ENCODE results near the gene INHBC.

INHBC gene

DNA sequence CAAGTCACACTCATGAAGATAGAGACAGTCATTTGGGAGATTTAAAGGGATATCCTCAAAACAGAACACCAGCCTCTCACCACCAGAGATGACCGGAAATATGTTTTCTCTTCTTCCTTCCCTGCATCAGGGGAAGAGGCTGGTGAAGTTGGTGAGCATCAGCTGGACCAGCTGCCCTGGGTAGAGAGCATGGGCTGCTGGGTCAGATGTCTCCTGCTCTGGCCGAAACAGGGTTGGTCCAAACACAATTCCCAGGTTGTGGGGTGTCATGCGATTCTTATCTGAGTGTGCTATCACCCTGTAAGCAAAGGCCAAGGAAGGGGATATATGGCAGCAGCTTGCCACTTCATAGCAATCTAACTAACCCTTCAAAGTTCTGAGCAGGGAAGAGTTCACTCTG is 37.8 kb downstream of the INHBC start:
- Histone ChIP-seq H3K4me3 (no peak overlapping the region), H3K4me1 (peaks cover 22 to 71% (median 33%) of the 10 kb centered on the region in 10 experiments), H3K27ac (no peak overlapping the region), H4K20me1 (peaks cover 0 to 86% (median 18%) of the 10 kb centered on the region in 11 experiments; a peak in 11 of 22 replicates), H3K9ac (no peak overlapping the region), H3K9me3 (replicated peaks in 1 of 11) (no peaks in the 10 kb centered on the region), H3K4me2 (peak overlapping the region in 2 of 11 experiments; percentile 97; a peak in 5 of 22 replicates), H3K36me3 (peaks cover 24 to 85% (median 68%) of the 10 kb centered on the region in 11 experiments; a peak in 19 of 22 replicates), H3K27me3 (no peaks in the 10 kb centered on the region; a peak in 3 of 22 replicates)
- TF ChIP-seq Cebpa-rat (IDR thresholded peaks at IDR 0.05): no peak

DNA sequence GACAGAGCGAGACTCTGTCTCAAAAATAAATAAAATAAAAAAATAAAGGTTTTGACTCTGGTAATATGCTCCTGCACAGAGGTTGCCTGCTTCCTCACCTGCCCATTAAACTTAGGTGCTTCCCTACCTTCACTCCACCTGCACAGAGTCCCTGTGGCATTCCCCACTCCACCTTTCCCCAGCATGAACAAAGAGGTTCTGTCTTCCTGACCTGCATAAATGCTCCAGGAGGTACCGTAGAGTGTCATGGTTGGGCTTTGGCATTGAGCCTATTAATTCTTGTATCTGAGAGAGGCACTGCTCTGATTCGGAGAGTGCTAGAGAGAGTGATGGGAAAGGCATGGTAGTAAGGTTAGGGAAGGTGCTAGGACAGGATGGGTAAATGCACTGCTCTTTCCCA is 38.8 kb downstream of the INHBC start:
- H4K20me1 ChIP-seq: peaks cover 0 to 76% (median 18%) of the 10 kb centered on the region in 11 experiments; a peak in 11 of 22 replicates
- no peaks in the 10 kb centered on the region; a peak in 3 of 22 replicates for H3K27me3 ChIP-seq
- no peak overlapping the region for H3K4me3 ChIP-seq
- no peak for TF ChIP-seq Cebpa-rat (IDR thresholded peaks at IDR 0.05)
- H3K36me3 ChIP-seq: peaks cover 24 to 76% (median 68%) of the 10 kb centered on the region in 11 experiments; a peak in 19 of 22 replicates
- H3K4me1 ChIP-seq: peaks cover 32 to 78% (median 41%) of the 10 kb centered on the region in 10 experiments
- no peak overlapping the region for H3K9ac ChIP-seq
- peak overlapping the region in 4 of 11 experiments; percentile 97 to 100 (median 98); a peak in 7 of 22 replicates for H3K4me2 ChIP-seq
- no peaks in the 10 kb centered on the region for H3K9me3 ChIP-seq (replicated peaks in 1 of 11)
- H3K27ac ChIP-seq: no peak overlapping the region

DNA sequence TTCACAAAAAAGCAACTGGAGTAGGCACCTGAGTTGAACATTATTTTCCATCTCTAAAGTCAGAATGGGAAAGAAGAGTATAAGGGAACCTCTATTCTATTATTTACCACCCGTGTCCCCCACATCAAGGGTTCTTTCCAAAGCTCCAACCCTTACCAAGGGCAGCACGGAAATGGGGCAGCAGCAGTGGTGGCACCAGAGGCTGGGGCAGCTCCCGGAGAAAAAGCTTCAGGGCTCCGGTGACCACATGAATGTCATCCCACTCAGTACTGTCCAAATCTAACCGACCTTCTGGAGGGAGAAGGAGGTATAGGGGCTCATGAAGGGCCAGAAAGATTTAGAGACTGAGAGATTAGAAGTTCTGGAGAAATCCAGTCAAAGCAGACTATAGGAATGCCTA is 39.3 kb downstream of the INHBC start:
- H4K20me1 ChIP-seq: peaks cover 0 to 71% (median 18%) of the 10 kb centered on the region in 11 experiments; a peak in 11 of 22 replicates
- no peak for TF ChIP-seq Cebpa-rat (IDR thresholded peaks at IDR 0.05)
- peak overlapping the region in 5 of 11 experiments; percentile 97 to 100 (median 97); a peak in 7 of 22 replicates for H3K4me2 ChIP-seq
- 0 out of 20 replicates have a peak overlapping the region, but pooled peaks of 1 of the 10 experiments have one; percentile 88 for H3K4me3 ChIP-seq
- no peaks in the 10 kb centered on the region; a peak in 3 of 22 replicates for H3K27me3 ChIP-seq
- no peaks in the 10 kb centered on the region for H3K9me3 ChIP-seq (replicated peaks in 1 of 11)
- no peak overlapping the region for H3K27ac ChIP-seq
- peak overlapping the region in 1 of 11 experiments; percentile 91; a peak in 1 of 22 replicates for H3K9ac ChIP-seq
- peaks cover 24 to 71% (median 66%) of the 10 kb centered on the region in 11 experiments; a peak in 19 of 22 replicates for H3K36me3 ChIP-seq
- peaks cover 37 to 83% (median 46%) of the 10 kb centered on the region in 10 experiments for H3K4me1 ChIP-seq

DNA sequence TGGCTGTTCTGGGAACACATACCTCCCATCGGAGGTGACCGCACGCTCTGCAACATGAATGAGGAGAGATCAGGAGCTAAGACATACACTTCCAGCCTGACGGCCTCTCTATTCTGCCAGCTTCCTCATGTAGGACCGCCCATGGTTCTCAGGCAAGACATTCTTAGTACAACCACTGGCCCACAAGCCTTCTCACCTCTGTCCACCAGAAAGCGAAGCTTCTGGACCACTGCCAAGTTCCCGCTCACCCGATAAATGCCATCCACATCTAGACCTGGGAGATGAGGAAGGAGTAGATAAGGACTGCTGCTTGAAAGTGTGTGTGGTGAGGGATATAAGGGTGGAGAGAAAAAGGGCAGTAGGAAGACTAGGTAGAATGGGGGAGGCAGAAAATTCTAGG is 39.8 kb downstream of the INHBC start:
- peak overlapping the region in 8 of 11 experiments; percentile 21 to 100 (median 98); a peak in 12 of 22 replicates for H3K4me2 ChIP-seq
- H3K9me3 ChIP-seq (replicated peaks in 1 of 11): no peaks in the 10 kb centered on the region
- no peak for TF ChIP-seq Cebpa-rat (IDR thresholded peaks at IDR 0.05)
- peak overlapping the region in 4 of 11 experiments; percentile 82 to 91 (median 86); a peak in 4 of 22 replicates for H3K9ac ChIP-seq
- H3K27me3 ChIP-seq: no peaks in the 10 kb centered on the region; a peak in 3 of 22 replicates
- H3K36me3 ChIP-seq: peaks cover 24 to 66% (median 61%) of the 10 kb centered on the region in 11 experiments; a peak in 19 of 22 replicates
- peaks cover 43 to 85% (median 49%) of the 10 kb centered on the region in 10 experiments for H3K4me1 ChIP-seq
- peak overlapping the region in 3 of 10 experiments; percentile 77 to 88 (median 86); a peak in 4 of 20 replicates for H3K4me3 ChIP-seq
- peaks cover 0 to 66% (median 18%) of the 10 kb centered on the region in 11 experiments; a peak in 11 of 22 replicates for H4K20me1 ChIP-seq
- H3K27ac ChIP-seq: no peak overlapping the region

DNA sequence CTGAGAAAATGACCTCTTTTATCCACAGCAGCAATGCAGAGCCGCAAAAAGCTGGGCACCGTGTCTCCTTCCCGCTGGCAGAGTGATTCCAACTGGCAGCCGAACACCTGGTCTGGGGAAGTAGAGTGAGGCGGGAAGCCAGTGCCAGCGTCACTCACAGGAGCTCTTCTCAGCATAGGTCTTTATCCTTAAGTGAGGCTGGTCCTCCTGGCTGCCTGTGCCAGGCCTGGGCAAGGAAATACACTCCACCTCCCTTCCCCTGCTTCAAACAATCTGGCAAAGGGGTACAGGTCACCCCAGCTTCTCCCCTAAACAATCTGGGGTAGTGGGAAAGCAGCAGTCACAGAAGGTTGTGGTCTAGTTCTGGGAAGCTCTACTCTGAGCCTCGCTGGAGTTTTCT is 40.3 kb downstream of the INHBC start:
- H3K9ac ChIP-seq: peak overlapping the region in 4 of 11 experiments; percentile 82 to 91 (median 86); a peak in 4 of 22 replicates
- H3K27ac ChIP-seq: no peak overlapping the region
- H3K27me3 ChIP-seq: no peaks in the 10 kb centered on the region; a peak in 3 of 22 replicates
- H4K20me1 ChIP-seq: peaks cover 0 to 62% (median 18%) of the 10 kb centered on the region in 11 experiments; a peak in 10 of 22 replicates
- peak overlapping the region; percentile 21 to 100 (median 99); a peak in 15 of 22 replicates for H3K4me2 ChIP-seq
- peak overlapping the region in 4 of 10 experiments; percentile 76 to 88 (median 82); a peak in 6 of 20 replicates for H3K4me3 ChIP-seq
- H3K4me1 ChIP-seq: peaks cover 47 to 85% (median 52%) of the 10 kb centered on the region in 10 experiments
- no peak for TF ChIP-seq Cebpa-rat (IDR thresholded peaks at IDR 0.05)
- H3K9me3 ChIP-seq (replicated peaks in 1 of 11): no peaks in the 10 kb centered on the region
- H3K36me3 ChIP-seq: peaks cover 24 to 62% (median 56%) of the 10 kb centered on the region in 11 experiments; a peak in 19 of 22 replicates

DNA sequence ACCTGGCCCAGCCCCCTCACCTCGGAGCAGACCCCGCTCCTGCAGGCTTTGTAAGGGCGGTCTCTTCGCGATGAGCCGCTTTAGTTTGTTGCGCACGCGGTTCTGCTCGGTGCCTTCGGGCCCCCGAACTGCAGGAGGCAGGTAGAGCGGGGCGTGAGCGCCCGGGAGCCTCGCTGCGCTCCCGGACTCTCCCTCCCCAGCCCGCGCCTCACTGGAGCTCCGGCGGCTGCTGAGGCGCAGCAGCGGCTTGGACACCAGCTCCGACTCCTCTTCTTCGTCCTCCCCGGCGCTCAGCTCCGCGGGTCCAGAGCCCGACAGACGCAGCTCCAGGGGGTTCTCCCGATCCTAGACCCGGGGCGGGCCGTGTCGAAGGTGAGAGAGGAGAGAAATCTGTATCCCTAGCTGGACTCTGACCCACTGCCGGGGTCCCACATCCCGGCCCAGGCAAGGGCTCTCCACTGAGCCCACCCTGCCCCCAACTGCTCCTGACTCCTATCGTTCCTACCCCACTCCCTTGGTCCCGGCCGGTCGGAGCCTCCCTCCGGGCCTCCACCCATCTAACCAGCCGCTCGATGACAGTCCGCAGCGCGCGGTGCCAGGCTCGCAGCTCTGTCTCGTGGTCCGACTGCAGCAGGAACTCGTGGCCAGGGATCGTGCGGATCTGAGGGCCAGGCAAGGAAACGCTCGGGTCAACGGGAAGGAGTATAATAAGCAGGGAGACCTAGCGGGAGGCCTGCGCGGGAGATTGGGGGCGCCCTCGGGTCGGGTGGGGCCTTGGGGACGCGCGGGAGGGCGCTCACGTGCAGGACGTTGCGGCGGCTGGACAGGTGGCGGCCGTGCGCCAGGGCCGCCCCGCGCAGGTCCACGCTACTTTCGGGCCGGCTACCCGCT is 40.9 kb downstream of the INHBC start:
- TF ChIP-seq Cebpa-rat (IDR thresholded peaks at IDR 0.05): no peak
- Histone ChIP-seq H3K27ac (peak overlapping the region; percentile 76 to 92 (median 84); a peak in 18 of 22 replicates), H3K4me3 (peak overlapping the region; percentile 56 to 88 (median 74)), H3K4me1 (peaks cover 53 to 85% (median 58%) of the 10 kb centered on the region in 10 experiments), H3K9ac (peak overlapping the region; percentile 80 to 91 (median 83); a peak in 21 of 22 replicates), H3K27me3 (no peaks in the 10 kb centered on the region; a peak in 3 of 22 replicates), H3K9me3 (replicated peaks in 1 of 11) (no peaks in the 10 kb centered on the region), H3K4me2 (peak overlapping the region; percentile 97 to 100 (median 99)), H4K20me1 (peaks cover 0 to 55% (median 18%) of the 10 kb centered on the region in 11 experiments; a peak in 10 of 22 replicates), H3K36me3 (peaks cover 21 to 55% (median 50%) of the 10 kb centered on the region in 11 experiments; a peak in 19 of 22 replicates)

DNA sequence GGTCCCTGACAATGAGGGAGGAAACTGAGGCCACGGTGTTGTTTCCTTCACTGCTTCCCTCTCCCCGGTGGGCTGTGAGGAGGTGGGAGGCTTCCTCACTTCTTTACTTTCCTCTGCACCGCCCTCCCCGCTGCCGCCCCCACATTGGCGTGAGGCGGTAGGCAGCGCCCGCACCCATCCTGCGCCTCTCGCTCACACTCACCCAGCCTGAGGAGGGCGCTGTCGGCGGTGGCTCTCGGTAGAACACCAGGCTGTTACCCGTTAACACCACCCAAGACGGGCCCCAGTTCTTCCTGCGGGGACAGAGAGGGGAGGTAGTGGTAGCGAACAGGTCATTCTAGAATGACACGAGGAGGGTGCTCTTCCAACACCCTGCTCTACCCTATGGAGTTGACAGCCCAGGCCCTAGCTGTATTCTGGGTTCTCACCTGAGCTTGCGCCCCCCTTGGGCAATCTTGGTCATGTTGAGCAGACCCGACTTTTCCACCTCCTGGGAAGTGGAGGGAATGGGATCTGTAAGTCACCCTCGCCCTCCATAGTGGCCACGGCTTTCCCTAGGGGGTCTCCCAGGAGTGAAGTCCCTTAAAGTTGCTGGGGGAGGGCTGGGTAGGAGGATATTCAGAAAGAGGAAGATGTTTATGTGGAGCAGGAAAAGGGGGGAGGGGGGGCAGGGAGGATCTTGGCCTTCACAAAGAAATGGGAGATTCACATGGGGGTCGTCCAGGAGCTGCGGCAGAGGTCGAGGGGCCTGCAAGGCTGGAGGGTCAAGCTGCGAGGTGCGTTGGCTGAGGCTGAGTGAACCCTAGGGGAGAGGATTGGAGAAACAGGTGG is 41.8 kb downstream of the INHBC start:
- Histone ChIP-seq H3K9ac (peak overlapping the region; percentile 80 to 91 (median 83)), H3K4me2 (peak overlapping the region; percentile 97 to 100 (median 99)), H3K27ac (peak overlapping the region; percentile 76 to 92 (median 84)), H3K4me1 (peaks cover 58 to 85% (median 65%) of the 10 kb centered on the region in 10 experiments), H3K9me3 (replicated peaks in 1 of 11) (no peaks in the 10 kb centered on the region), H3K4me3 (peak overlapping the region; percentile 56 to 88 (median 74)), H3K36me3 (peaks cover 17 to 46% (median 41%) of the 10 kb centered on the region in 11 experiments; a peak in 19 of 22 replicates), H4K20me1 (peaks cover 0 to 47% (median 18%) of the 10 kb centered on the region in 11 experiments; a peak in 10 of 22 replicates), H3K27me3 (no peaks in the 10 kb centered on the region; a peak in 3 of 22 replicates)
- TF ChIP-seq Cebpa-rat (IDR thresholded peaks at IDR 0.05): no peak

Data from BLaER1 treated with 17β-estradiol and CSF1 and Interleukin-3, amounts not matched to agents 10 nM and 100 nM (cell line).